ENCODE data around the gene RFT1.
"Not testable (repeated sequence)": the region's sequence is repeated elsewhere in the genome, so short reads cannot be mapped to it uniquely, and the experiment has no call there.

RFT1 gene

DNA sequence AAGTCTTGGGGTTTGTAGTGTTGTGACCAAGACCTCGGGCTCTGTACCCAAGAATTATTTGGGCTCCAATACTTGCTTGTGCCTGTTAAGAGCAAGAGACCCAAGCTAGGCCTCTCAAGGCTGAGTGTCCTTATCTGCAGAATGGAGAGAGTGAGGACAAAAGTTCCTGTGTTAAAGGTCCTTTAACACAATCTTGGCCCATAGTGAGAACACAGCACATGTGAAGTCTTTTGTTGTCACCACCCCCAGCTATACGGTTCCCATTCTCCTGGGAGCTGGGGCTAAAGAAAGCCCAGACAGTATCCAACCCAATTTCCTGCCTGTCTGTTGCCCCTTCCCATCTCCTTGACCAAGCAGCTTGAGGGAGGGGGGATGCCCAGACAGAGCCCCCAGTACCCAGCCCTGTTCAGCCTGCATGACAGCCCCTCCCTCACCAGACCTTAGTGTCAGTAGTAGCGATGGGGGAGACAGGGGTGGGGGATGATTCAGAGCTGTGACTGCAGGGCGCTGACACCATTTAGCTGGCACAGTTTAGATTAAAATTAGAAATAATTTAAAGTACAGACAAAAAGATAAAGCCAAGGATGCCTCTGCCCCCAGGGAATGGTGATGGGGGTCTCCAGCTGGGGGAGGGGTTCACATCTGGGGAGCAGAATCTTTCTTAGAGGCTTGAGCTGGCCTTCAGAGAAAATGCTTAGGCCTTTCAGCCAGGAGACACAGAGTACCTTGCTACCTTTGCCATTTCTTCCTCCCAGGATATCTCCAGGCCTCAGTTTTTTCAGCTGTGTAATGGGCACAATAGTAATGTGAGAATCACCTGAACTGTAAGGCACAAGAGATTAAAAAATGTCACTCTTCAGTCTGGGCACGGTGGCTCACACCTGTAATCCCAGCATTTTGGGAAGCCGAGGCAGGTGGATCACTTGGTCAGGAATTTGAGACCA, 33.5 kb upstream of the RFT1 start:
- no peak for DNase-seq

DNA sequence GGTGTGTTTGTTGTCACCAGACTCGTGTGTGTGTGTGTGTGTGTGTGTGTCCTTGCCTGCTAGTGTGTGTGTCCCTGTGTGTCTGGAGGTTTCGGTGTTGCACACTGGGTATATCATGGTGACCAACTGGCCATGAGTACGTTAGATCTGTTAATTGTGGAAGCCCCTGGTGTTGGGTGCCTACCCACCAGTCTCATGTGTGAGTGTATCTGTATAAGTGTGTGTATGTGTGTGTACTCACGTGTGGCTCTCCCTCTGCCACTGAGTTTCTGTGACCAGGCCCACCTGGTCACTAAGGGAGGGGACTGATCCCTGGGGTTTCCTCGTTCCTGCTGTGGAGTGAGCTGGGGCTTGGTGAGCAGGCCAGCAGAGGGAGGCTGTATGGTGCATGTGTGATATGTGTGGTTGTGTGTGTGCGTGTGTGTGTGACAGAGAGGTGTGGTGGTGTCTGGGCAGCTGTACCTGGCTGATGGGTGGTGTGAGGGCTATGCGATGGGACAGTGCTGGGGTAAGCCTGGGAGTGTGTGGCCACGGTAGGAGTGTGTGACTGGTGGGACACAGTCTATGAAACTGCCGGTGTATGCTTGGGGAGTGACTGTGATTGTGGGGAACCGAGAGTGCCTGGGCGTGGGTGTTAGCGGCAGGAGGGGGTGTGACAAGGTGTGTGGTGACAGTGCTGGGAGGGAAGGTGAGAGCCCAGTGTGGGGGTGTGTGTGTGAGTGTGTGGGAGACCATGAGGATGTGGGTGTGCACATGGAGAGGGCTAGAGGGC, 32.6 kb upstream of the RFT1 start:
- DNase-seq = peak; percentile 54

GRCh38 chr3:53161820-53162671, 31.8 kb upstream of the RFT1 start:
- no peak for DNase-seq

GRCh38 chr3:53161450-53161819, 31.2 kb upstream of the RFT1 start:
- no peak for DNase-seq

DNA sequence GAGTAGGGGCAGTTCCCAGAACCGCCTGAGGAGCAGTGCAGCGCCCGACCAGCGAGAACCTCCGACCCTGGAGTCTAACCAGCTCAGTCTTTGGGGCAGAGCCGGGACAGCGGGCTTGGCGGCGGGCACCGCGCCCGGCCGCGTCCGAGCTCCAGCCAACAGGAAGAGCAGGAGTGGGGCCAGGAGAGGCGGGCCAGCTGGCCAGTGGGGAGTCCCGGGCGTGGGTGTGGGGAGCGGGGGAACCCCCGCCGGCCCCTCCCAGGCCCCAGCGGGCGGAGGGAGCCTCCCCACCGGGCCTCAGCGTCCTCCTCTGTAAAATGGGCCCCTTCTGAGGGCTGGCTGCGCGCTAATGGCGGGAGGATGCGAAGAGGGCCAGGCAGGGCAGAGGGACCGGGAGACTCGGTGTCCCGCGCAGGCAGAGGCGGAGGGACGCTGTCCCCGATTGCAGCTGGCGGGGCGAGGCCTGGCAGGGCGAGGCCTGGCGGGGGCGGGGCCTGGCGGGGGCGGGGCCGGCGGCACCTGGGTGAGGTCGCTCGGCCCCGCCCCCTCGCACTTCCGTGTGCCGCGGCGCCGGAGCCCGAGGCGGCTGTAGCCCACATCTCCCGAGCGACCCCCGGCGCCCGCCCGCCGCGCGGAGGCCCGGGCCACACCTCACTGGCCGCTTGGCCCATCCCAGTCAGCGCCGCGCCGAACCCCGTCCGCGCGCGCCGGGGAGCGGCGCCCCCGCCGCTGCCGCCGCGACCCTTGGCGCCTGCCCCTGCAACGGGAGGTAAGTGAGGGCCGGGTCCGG, 30.6 kb upstream of the RFT1 start, which contains the start of gene PRKCD:
Gene PRKCD, plus strand, starts transcription at position 550 of the 790 bp plus-strand sequence. CDS start 17,214 bp downstream, outside the sequence.
- DNase-seq = peak; percentile 57

DNA sequence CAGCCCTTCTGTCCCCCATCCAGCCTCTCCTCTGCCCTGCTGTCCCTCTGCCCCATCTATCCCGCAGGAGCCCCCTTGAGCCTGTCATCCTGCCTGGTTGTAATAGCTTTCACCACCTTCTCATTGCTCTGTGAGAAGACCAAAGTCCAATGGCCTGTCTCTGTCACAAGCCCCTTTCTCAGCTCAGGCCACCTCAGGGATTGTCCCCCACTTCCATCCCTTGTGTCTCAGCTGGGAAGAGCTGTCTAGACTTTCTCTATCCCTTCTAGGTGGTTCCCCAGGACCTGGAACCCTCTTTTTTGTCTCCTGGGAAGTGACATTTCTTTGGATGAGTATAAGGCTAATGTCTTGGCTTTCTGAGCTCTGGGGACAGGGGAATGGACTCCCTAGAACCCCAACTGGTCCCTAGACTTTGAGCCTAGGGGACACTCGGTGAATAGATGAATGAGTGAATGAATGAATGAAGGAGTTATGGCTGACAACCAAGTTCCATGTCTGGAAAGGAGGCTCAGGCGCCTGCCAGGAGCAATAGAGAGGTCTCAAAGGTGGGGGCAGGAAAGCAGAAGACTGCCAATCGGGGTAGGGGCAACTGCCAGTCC, 29.9 kb upstream of the RFT1 start:
- DNase-seq = no peak

- no peak for DNase-seq
These were observed 29.2 kb upstream of the RFT1 start for GRCh38 chr3:53159156-53160060.

DNA sequence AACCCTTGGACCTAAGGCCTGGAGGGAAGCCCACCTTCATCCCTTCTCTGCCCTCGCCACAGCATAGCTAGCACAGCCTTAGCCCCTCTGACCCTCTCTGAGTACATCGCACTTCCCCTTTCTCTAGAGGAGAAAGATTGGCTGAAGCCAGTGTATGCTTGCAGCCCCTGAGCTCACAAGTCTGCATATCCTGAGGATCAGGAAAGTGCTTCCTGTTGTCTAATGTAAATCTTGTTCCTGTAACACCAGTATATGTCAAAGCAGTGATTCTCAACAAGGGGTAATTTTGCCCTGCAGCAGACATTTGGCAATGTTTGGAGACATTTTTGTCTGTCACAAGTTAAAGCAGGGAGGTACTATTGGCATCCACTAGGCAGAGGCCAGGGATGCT, 28.5 kb upstream of the RFT1 start:
- no peak for DNase-seq

- DNase-seq = no peak
These were observed 27.8 kb upstream of the RFT1 start for GRCh38 chr3:53157974-53158580.

DNA sequence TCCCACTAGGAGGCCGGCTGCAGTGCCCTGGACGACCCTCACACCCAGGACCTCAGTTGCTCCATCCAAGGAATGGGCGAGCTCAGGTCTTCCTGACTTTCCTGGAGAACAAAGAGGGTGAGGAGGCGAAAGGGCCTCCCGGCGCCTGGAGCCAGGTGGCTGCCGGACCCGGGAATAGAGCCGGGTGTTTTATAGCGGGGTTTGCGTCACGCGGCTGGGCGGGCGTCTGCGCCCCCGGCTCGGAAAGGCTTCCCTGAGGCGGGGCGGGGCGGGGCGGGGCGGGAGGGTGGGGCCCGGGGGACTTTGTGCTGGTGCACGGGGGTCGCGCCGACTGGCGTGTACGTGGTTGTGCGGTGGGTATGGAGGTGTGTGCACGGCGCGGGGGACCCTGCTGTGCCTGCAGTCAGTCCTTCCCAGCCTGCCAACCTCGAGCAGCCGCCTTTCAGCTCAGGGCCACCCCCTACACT, 26.2 kb upstream of the RFT1 start:
- DNase-seq = no peak

- DNase-seq = no peak
These were observed 25.5 kb upstream of the RFT1 start for GRCh38 chr3:53155760-53156159.

- no peak for DNase-seq
These were observed 24.6 kb upstream of the RFT1 start for GRCh38 chr3:53154881-53155285.

GRCh38 chr3:53153980-53154379, 23.7 kb upstream of the RFT1 start:
- DNase-seq = no peak

- DNase-seq = no peak
These were observed 23.1 kb upstream of the RFT1 start for GRCh38 chr3:53153264-53153823.

GRCh38 chr3:53151870-53152660, 21.8 kb upstream of the RFT1 start:
- DNase-seq = no peak

GRCh38 chr3:53151465-53151864, 21.2 kb upstream of the RFT1 start:
- DNase-seq = no peak

GRCh38 chr3:53151086-53151438, 20.8 kb upstream of the RFT1 start:
- DNase-seq = not testable (repeated sequence)

GRCh38 chr3:53150247-53151085, 20.2 kb upstream of the RFT1 start:
- DNase-seq = no peak

Measured in NK-92 treated with Interleukin-12 subunit alpha and Interleukin-12 subunit beta, amount 100 ng/mL, for 24 hours (cell line).